Natural killer cell (primary cell): ENCODE results near the gene PPP1R2C. TPM values are rescaled to one million over a fixed set of nuclear protein-coding genes. Genes with fewer than 3 reads are reported as not detected.
A peak's percentile ranks its signal among the peaks of the same experiment; 100 is the strongest.

Source experiments
- ATAC-seq, 3 donors: fragments of 150-1000 bp in 2 of 3; fragments of 200-7000 bp in 1 of 3; cut with Tn5 transposase; 1 replicate in 1 of 3; 2 replicates in 2 of 3; pipeline ENCODE4 v1.10.0; 2021; ENCODE audit warnings: mild to moderate bottlenecking in 2 of 3, moderate library complexity in 2 of 3
- DNase-seq, 2 donors: peaks; one replicate each; pipeline versions ENCODE4 v3.0.0 to v3.0.0-alpha.2; 2013 to 2021; ENCODE audit warnings: mixed read lengths in 1 of 2
- H3K27ac ChIP-seq: one replicate; pipeline ENCODE4 v1.5.1; 2013; ENCODE audit warnings: mild to moderate bottlenecking, low read length
- H3K27me3 ChIP-seq: one replicate; pipeline ENCODE4 v1.6.1; 2013; ENCODE audit warnings: low read length; ENCODE audit not compliant: control insufficient read depth, insufficient read depth
- H3K36me3 ChIP-seq: one replicate; pipeline ENCODE4 v1.6.1; 2013; ENCODE audit warnings: low read length; ENCODE audit not compliant: control insufficient read depth, insufficient read depth
- H3K4me1 ChIP-seq: one replicate; pipeline ENCODE4 v1.6.1; 2013; ENCODE audit warnings: low read length; ENCODE audit not compliant: control insufficient read depth, insufficient read depth
- H3K4me3 ChIP-seq: one replicate; pipeline ENCODE4 v1.5.1; 2013; ENCODE audit warnings: low read length
- H3K9me3 ChIP-seq: one replicate; pipeline ENCODE4 v1.6.1; 2013; ENCODE audit warnings: low read length; ENCODE audit not compliant: control insufficient read depth, insufficient read depth
- H3K27ac Mint-ChIP-seq, 2 donors: one replicate each; pipeline ENCODE4 v1.8.0; 2022; ENCODE audit warnings: mild to moderate bottlenecking in 2 of 2, mixed read lengths in 2 of 2, moderate library complexity in 1 of 2
- H3K27me3 Mint-ChIP-seq, 2 donors: one replicate each; pipeline ENCODE4 v1.8.0; 2022; ENCODE audit warnings: low read depth in 2 of 2, mixed read lengths in 2 of 2
- H3K36me3 Mint-ChIP-seq: one replicate; pipeline ENCODE4 v1.8.0; 2022; ENCODE audit warnings: mixed read lengths
- H3K4me1 Mint-ChIP-seq, 2 donors: one replicate each; pipeline ENCODE4 v1.8.0; 2022; ENCODE audit warnings: mixed read lengths in 2 of 2
- H3K4me3 Mint-ChIP-seq: one replicate; pipeline ENCODE4 v1.8.0; 2022; ENCODE audit warnings: mild to moderate bottlenecking, moderate library complexity, mixed read lengths
- H3K9me3 Mint-ChIP-seq, 2 donors: one replicate each; pipeline ENCODE4 v1.8.0; 2022; ENCODE audit warnings: mixed read lengths in 2 of 2
- CTCF ChIP-seq: fragments of 200-600 bp; IDR thresholded peaks from one replicate; pipeline ENCODE4 v1.8.0; 2022; ENCODE audit warnings: antibody characterized with exemption
- WGBS: methylation state at CpG from one replicate; pipeline ENCODE4 v1.1.7; 2013; ENCODE audit warnings: missing lambda C conversion rate; ENCODE audit not compliant: insufficient coverage; 5-methylcytosine and 5-hydroxymethylcytosine counted together
- intact Hi-C: fragments of 100-400 bp; cut with micrococcal nuclease; formaldehyde crosslinking; loops from one replicate; pipeline ENCODE4 v1.14.2; 2022
- total RNA-seq, 4 donors: library from RNA; stranded (reverse); fragments of 120-200 nt in 1 of 4; gene quantifications; one replicate each; pipeline versions ENCODE4 v1.2.3 to v1.2.4, GENCODE V29; 2013 to 2022

Gene PPP1R2C
- under 1 TPM in 1 of 3 donors, not detected in 2; 0.72 TPM for total RNA-seq
- not detected for total RNA-seq (2013)

- intact Hi-C loops, result no loop called here
- no peak for TF ChIP-seq CTCF
Measured at GRCh38 chrX:42778096-42778495, at the start of gene PPP1R2C. PPP1R2C (minus strand) TSS chrX:42778163; CDS start chrX:42778079, 84 bp downstream.

GRCh38 chrX:42825201-42825600 is 47.2 kb upstream of the PPP1R2C start:
- DNase-seq (no peak), ATAC-seq (no peak)
- Mint-ChIP-seq H3K4me1 (no peaks in the 10 kb centered on the region), H3K27me3 (no peaks in the 10 kb centered on the region), H3K27ac (no peak overlapping the region), H3K36me3 (no peaks in the 10 kb centered on the region), H3K4me3 (no peak overlapping the region), H3K9me3 (no peaks in the 10 kb centered on the region)
- no peaks in the 10 kb centered on the region for H3K4me1 ChIP-seq
- no peak for TF ChIP-seq CTCF
- H3K27ac ChIP-seq, result no peak overlapping the region
- H3K36me3 ChIP-seq, result no peaks in the 10 kb centered on the region
- WGBS, result 85% methylated on average over 1 of the region's 3 CpGs
- H3K9me3 ChIP-seq, result no peaks in the 10 kb centered on the region
- H3K4me3 ChIP-seq, result no peak overlapping the region
- no peaks in the 10 kb centered on the region for H3K27me3 ChIP-seq
- intact Hi-C loops, result no loop called here

More at GRCh38 chrX:42778096-42778495, at the start of gene PPP1R2C:
- ATAC-seq (peak in 1 of 3 donors; percentile 80), DNase-seq (no peak)
- no peak within 1 kb of the TSS for H3K27ac Mint-ChIP-seq
- WGBS, result 98% methylated on average over 33 of the region's 33 CpGs
- H3K36me3 Mint-ChIP-seq, result no peaks in the 10 kb centered on the region
- Histone ChIP-seq H3K4me1 (no peaks in the 10 kb centered on the region), H3K27me3 (no peaks in the 10 kb centered on the region), H3K27ac (no peak within 1 kb of the TSS), H3K9me3 (no peaks in the 10 kb centered on the region), H3K36me3 (no peaks in the 10 kb centered on the region), H3K4me3 (no peak within 1 kb of the TSS)
- peaks cover 0 to 20% of the 10 kb centered on the region in 2 donors for H3K27me3 Mint-ChIP-seq
- no peaks in the 10 kb centered on the region for H3K4me1 Mint-ChIP-seq
- peak within 1 kb of the TSS; percentile 5 for H3K4me3 Mint-ChIP-seq
- no peaks in the 10 kb centered on the region for H3K9me3 Mint-ChIP-seq

GRCh38 chrX:42824541-42824940 is 46.6 kb upstream of the PPP1R2C start:
- Mint-ChIP-seq H3K4me1 (no peaks in the 10 kb centered on the region), H3K36me3 (no peaks in the 10 kb centered on the region), H3K4me3 (no peak overlapping the region), H3K9me3 (no peaks in the 10 kb centered on the region), H3K27me3 (no peaks in the 10 kb centered on the region), H3K27ac (no peak overlapping the region)
- Histone ChIP-seq H3K9me3 (no peaks in the 10 kb centered on the region), H3K4me1 (no peaks in the 10 kb centered on the region), H3K27ac (no peak overlapping the region), H3K36me3 (no peaks in the 10 kb centered on the region), H3K4me3 (no peak overlapping the region), H3K27me3 (no peaks in the 10 kb centered on the region)
- intact Hi-C loops, result no loop called here
- no peak for DNase-seq
- no peak for ATAC-seq
- 92% methylated on average over 1 of the region's 5 CpGs for WGBS
- no peak for TF ChIP-seq CTCF

GRCh38 chrX:42823443-42823842 is 45.5 kb upstream of the PPP1R2C start:
- no peaks in the 10 kb centered on the region for H3K9me3 Mint-ChIP-seq
- intact Hi-C loops, result no loop called here
- no peaks in the 10 kb centered on the region for H3K4me1 Mint-ChIP-seq
- Histone ChIP-seq H3K4me3 (no peak overlapping the region), H3K27me3 (no peaks in the 10 kb centered on the region), H3K4me1 (no peaks in the 10 kb centered on the region), H3K27ac (no peak overlapping the region), H3K9me3 (peaks cover 3% of the 10 kb centered on the region), H3K36me3 (no peaks in the 10 kb centered on the region)
- WGBS, result 100% methylated on average over 1 of the region's 1 CpG
- H3K27me3 Mint-ChIP-seq, result no peaks in the 10 kb centered on the region
- ATAC-seq (no peak), DNase-seq (no peak)
- no peak overlapping the region for H3K27ac Mint-ChIP-seq
- TF ChIP-seq CTCF, result no peak
- H3K36me3 Mint-ChIP-seq, result no peaks in the 10 kb centered on the region
- no peak overlapping the region for H3K4me3 Mint-ChIP-seq
